K562 (cell line): Measurements from ENCODE around the gene PRKCE. TPM values are rescaled to one million over a fixed set of nuclear protein-coding genes. Genes with fewer than 3 reads are reported as not detected.

Experiments
- ATAC-seq: fragments of 200-7000 bp; cut with Tn5 transposase; 3 replicates; pipeline ENCODE4 v1.9.1; 2020; ENCODE audit warnings: moderate library complexity
- BruUV-seq: library from RNA; stranded (reverse); fragments of 400-500 nt; replicated peaks from 2 replicates; lab custom pipeline; 2021; lab: Mats Ljungman, UMichigan
- CTCF ChIA-PET: fragments of 300-600 bp; formaldehyde crosslinking; extraction: SDS; loops from one replicate; lab custom pipeline; 2021; ENCODE audit warnings: low intra/inter-chr PET ratio; lab: Yijun Ruan, JAX
- POLR2A ChIA-PET: fragments of 300-600, 350-650 bp; sonication (Branson Sonifier 250); formaldehyde crosslinking; extraction: SDS; loops from one replicate; lab custom pipeline; 2021; ENCODE audit warnings: antibody characterized with exemption, inconsistent platforms; lab: Yijun Ruan, JAX
- DNase-seq, 4 experiments: peaks; one replicate each; pipeline versions ENCODE4 v3.0.0 to v3.0.0-alpha.2; 2011 to 2018; ENCODE audit warnings: low spot score in 3 of 4, mixed read lengths in 3 of 4; ENCODE audit errors: extremely low read depth in 1 of 4
- FAIRE-seq: peaks from 2 replicates; lab custom pipeline; 2011; peaks lifted over from hg19 to GRCh38; lab: Jason Lieb, UNC
- H2AFZ ChIP-seq: 2 replicates; pipeline ENCODE4 v1.6.0; 2011; ENCODE audit warnings: low read depth, low read length, control low read depth, inconsistent platforms
- H3K27ac ChIP-seq: fragments of 200-600 bp; 3 replicates; pipeline ENCODE4 v1.8.0; 2011; ENCODE audit warnings: low read depth, mild to moderate bottlenecking, control low read depth, inconsistent platforms, low read length, moderate library complexity, mixed read lengths; ENCODE audit errors: extremely low read depth
- H3K27me3 ChIP-seq, 2 experiments: fragments of 300-600 bp in 1 of 2; 2 replicates in 1 of 2; 3 replicates in 1 of 2; pipeline versions ENCODE4 v1.6.0 to v1.8.0; 2011; ENCODE audit warnings: inconsistent platforms in 2 of 2, low read length in 2 of 2, mild to moderate bottlenecking in 1 of 2, mixed read lengths in 1 of 2, moderate library complexity in 1 of 2; ENCODE audit not compliant: control insufficient read depth in 2 of 2, insufficient read depth in 2 of 2
- H3K36me3 ChIP-seq: fragments of 300-600 bp; 3 replicates; pipeline ENCODE4 v1.8.0; 2011; ENCODE audit warnings: mild to moderate bottlenecking, low read length, inconsistent platforms; ENCODE audit not compliant: control insufficient read depth, insufficient read depth
- H3K4me1 ChIP-seq, 2 experiments: fragments of 200-600 bp in 1 of 2; replicated peaks in 1 of 2; 2 replicates in 1 of 2; 3 replicates in 1 of 2; pipeline versions ENCODE4 v1.5.1 to v1.8.0; 2011; ENCODE audit warnings: inconsistent platforms in 2 of 2, low read length in 2 of 2, mild to moderate bottlenecking in 1 of 2, mixed read lengths in 1 of 2, moderate library complexity in 1 of 2; ENCODE audit not compliant: control insufficient read depth in 2 of 2, insufficient read depth in 2 of 2
- H3K4me2 ChIP-seq: 2 replicates; pipeline ENCODE4 v1.6.1; 2011; ENCODE audit warnings: low read length, control low read depth, inconsistent platforms, mixed read lengths; ENCODE audit not compliant: insufficient read depth
- H3K4me3 ChIP-seq: fragments of 200-600 bp; sonication (generic), shearing (Covaris generic); 2 replicates; pipeline ENCODE4 v1.5.1; 2016; ENCODE audit warnings: control low read depth, inconsistent platforms
- H3K79me2 ChIP-seq: fragments of 200-600 bp; 3 replicates; pipeline ENCODE4 v1.8.0; 2011; ENCODE audit warnings: low read length, inconsistent platforms; ENCODE audit not compliant: control insufficient read depth, insufficient read depth
- H3K9ac ChIP-seq, 2 experiments: 2 replicates each; pipeline versions ENCODE4 v1.6.0 to v1.6.1; 2011; ENCODE audit warnings: low read depth in 2 of 2, low read length in 2 of 2, control low read depth in 1 of 2, inconsistent platforms in 1 of 2, mild to moderate bottlenecking in 1 of 2, mixed read lengths in 1 of 2; ENCODE audit not compliant: insufficient read depth in 1 of 2
- H3K9me1 ChIP-seq: one replicate; pipeline ENCODE4 v1.6.0; 2011; ENCODE audit warnings: inconsistent platforms, mild to moderate bottlenecking, low read length, moderate library complexity; ENCODE audit not compliant: control insufficient read depth, insufficient read depth
- H3K9me3 ChIP-seq: replicated peaks from 2 replicates; pipeline ENCODE4 v1.5.1; 2011; ENCODE audit warnings: low read depth, low read length, inconsistent platforms; ENCODE audit not compliant: control insufficient read depth, insufficient read depth
- H4K20me1 ChIP-seq: replicated peaks from 2 replicates; pipeline ENCODE4 v1.6.1; 2011; ENCODE audit warnings: low read length, inconsistent platforms, mixed read lengths; ENCODE audit not compliant: control insufficient read depth, insufficient read depth
- ARID2 ChIP-seq: fragments of 450-650 bp; IDR thresholded peaks from 2 replicates; pipeline ENCODE4 v1.6.1; 2017; ENCODE audit warnings: antibody characterized with exemption, mild to moderate bottlenecking
- ATF6 ChIP-seq: sonication (generic); formaldehyde crosslinking; IDR thresholded peaks from 2 replicates; pipeline ENCODE4 v1.4.0; 2020; ENCODE audit warnings: mild to moderate bottlenecking, missing genetic modification reagents
- CBX3 ChIP-seq, 2 experiments: IDR thresholded peaks; 1 replicate in 1 of 2; 2 replicates in 1 of 2; pipeline ENCODE4 v1.6.1; 2012; ENCODE audit warnings: inconsistent platforms in 2 of 2, low read length in 2 of 2, borderline replicate concordance in 1 of 2, control low read depth in 1 of 2
- CBX8 ChIP-seq: fragments of 200-600 bp; sonication (generic); IDR thresholded peaks from 2 replicates; pipeline ENCODE4 v1.6.1; 2012; ENCODE audit warnings: borderline replicate concordance, mixed run types, low read depth, mild to moderate bottlenecking, moderate library complexity, mixed read lengths, low read length, control low read depth, inconsistent platforms; ENCODE audit not compliant: poor library complexity, severe bottlenecking; ENCODE audit errors: extremely low read depth
- ETV1 ChIP-seq: fragments of 450-650 bp; conservative IDR thresholded peaks from 2 replicates; pipeline ENCODE4 v1.6.1; 2016; ENCODE audit warnings: missing genetic modification characterization, control low read depth, low read depth, missing compliant biosample characterization
- HEY1 ChIP-seq: fragments of 250-450 bp; sonication (Bioruptor Pico); IDR thresholded peaks from 2 replicates; pipeline ENCODE4 v1.5.0; 2020; ENCODE audit warnings: mild to moderate bottlenecking, moderate library complexity, borderline replicate concordance
- KLF16 ChIP-seq: IDR thresholded peaks from 2 replicates; pipeline ENCODE4 v1.6.1; 2016; ENCODE audit warnings: antibody characterized with exemption
- ZNF445 ChIP-seq: fragments of 250-450 bp; sonication (Bioruptor Pico); IDR thresholded peaks from 2 replicates; pipeline ENCODE4 v1.4.0; 2020; ENCODE audit warnings: low read depth, mild to moderate bottlenecking, moderate library complexity
- WGBS: fragments of 100-300 bp; shearing (Covaris generic); methylation state at CpG from one replicate; pipeline ENCODE4 v1.1.6; 2016; ENCODE audit warnings: low coverage, mixed read lengths; ENCODE audit not compliant: insufficient coverage; ENCODE audit errors: missing lambda C conversion rate; 5-methylcytosine and 5-hydroxymethylcytosine counted together
- in situ Hi-C: fragments of 300-500 bp; cut with MboI; formaldehyde crosslinking; loops from 4 replicates; pipeline ENCODE4 v1.15.0; 2018; ENCODE audit warnings: inconsistent platforms, mixed read lengths
- intact Hi-C: fragments of 100-400 bp; cut with micrococcal nuclease; formaldehyde crosslinking; loops from 2 replicates; pipeline ENCODE4 v1.14.2; 2022
- polyA plus RNA-seq, 8 experiments: library from polyadenylated mRNA; depleted of rRNA in 4 of 8; stranded (reverse) in 5 of 8; unstranded in 3 of 8; fragments of >200 nt; fragmentation: Nextera tagmentation in 2 of 8; fragmentation: Illumina TruSeq in 1 of 8; extraction: Ambion mirVana in 2 of 8; extraction: Trizol in 1 of 8; gene quantifications; 2 replicates each; pipeline versions ENCODE4 v1.2.1 to v1.2.3, GENCODE V29; 2011 to 2014; ENCODE audit warnings: inconsistent platforms in 1 of 8, missing spikeins in 1 of 8
- total RNA-seq, 7 experiments: library from RNA; depleted of rRNA in 6 of 7; stranded (reverse); fragments of >200 nt in 6 of 7; fragmentation: Illumina TruSeq in 2 of 7; extraction: Trizol in 2 of 7; gene quantifications; 2 replicates each; pipeline versions ENCODE4 v1.2.1 to v1.2.3, GENCODE V29; 2011 to 2021; ENCODE audit warnings: low replicate concordance in 1 of 7
- TF ChIP-seq, protein P1 (sequence below): fragments of 200-400 bp; formaldehyde crosslinking; IDR thresholded peaks from 2 replicates; pipeline ENCODE4 v1.6.1; 2017; ENCODE audit warnings: mild to moderate bottlenecking, low read depth, low read length, moderate library complexity
- TF ChIP-seq, protein P2 (sequence below): fragments of 150-350 bp; IDR thresholded peaks from 2 replicates; pipeline ENCODE4 v1.6.1; 2014; ENCODE audit warnings: low read depth, mild to moderate bottlenecking, low read length, borderline replicate concordance

The PRKCE gene
- total and polyA plus RNA-seq, 9 of the 15 experiments (the other 6 are each of a cell fraction or from before 2014, with no cell fraction given): 0.06 to 1.0 (median 0.22) TPM; not detected in 1

DNA sequence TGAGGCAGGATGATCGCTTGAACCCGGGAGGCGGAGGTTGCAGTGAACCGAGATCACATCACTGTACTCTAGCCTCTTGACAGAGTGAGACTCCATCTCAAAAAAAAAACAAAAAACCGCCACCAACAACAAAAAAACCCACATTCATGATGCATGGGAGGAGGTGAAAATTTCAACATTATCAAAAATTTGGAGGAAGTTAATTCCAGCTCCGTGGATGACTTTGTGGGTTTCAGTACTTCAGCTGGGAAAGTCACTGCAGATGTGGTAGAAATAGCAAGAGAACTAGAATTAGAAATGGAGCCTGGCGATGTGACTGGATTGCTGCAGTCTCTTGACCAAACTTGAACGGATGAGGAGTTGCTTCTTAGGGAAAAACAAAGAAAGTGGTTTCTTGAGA lies 74.3 kb downstream of the PRKCE start (continued):
- TF ChIP-seq CBX3 (IDR thresholded peaks at IDR 0.05; ENCODE audit: borderline replicate concordance in 1 of 2, low read length in 2 of 2) (no peak), ARID2 (no peak), ETV1 (tag) (no peak), ZNF445 (CRISPR knock-in tag) (no peak)
- TF ChIP-seq, all 486 proteins: peak for 0

GRCh38 chr2:45726188-45726587 lies 74.7 kb downstream of the PRKCE start:
- in situ Hi-C loops (no loop called here), intact Hi-C loops (no loop called here)
- ChIA-PET POLR2A (interaction anchor here (1.6 kb wide), 1 partner anchor 9 kb away, joined by 3 read pairs; no protein-coding TSS in a partner anchor), CTCF (no interaction called here)
- Histone ChIP-seq H3K9me1 (no peaks in the 10 kb centered on the region), H3K9me3 (no peaks in the 10 kb centered on the region), H3K27me3 (peaks cover 10 to 20% of the 10 kb centered on the region in 2 experiments; a peak in 4 of 5 replicates), H2AFZ (no peak overlapping the region), H3K4me2 (no peak overlapping the region), H3K9ac (no peak overlapping the region), H4K20me1 (no peaks in the 10 kb centered on the region), H3K4me1 (no peaks in the 10 kb centered on the region), H3K36me3 (no peaks in the 10 kb centered on the region), H3K79me2 (no peaks in the 10 kb centered on the region), H3K27ac (no peak overlapping the region), H3K4me3 (no peak overlapping the region)
- ATAC-seq (no peak), DNase-seq (no peak), FAIRE-seq (no peak)
- WGBS: 0% methylated on average over 4 of the region's 4 CpGs
- no TSS peak for BruUV-seq
- TF ChIP-seq KLF16: no peak
- TF ChIP-seq, protein P1, sequence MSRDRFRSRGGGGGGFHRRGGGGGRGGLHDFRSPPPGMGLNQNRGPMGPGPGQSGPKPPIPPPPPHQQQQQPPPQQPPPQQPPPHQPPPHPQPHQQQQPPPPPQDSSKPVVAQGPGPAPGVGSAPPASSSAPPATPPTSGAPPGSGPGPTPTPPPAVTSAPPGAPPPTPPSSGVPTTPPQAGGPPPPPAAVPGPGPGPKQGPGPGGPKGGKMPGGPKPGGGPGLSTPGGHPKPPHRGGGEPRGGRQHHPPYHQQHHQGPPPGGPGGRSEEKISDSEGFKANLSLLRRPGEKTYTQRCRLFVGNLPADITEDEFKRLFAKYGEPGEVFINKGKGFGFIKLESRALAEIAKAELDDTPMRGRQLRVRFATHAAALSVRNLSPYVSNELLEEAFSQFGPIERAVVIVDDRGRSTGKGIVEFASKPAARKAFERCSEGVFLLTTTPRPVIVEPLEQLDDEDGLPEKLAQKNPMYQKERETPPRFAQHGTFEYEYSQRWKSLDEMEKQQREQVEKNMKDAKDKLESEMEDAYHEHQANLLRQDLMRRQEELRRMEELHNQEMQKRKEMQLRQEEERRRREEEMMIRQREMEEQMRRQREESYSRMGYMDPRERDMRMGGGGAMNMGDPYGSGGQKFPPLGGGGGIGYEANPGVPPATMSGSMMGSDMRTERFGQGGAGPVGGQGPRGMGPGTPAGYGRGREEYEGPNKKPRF: no peak
- no peak for TF ChIP-seq HEY1 (CRISPR knock-in tag)
- TF ChIP-seq ATF6 (CRISPR knock-in tag): no peak
- no peak for TF ChIP-seq CBX8
- TF ChIP-seq, protein P2, sequence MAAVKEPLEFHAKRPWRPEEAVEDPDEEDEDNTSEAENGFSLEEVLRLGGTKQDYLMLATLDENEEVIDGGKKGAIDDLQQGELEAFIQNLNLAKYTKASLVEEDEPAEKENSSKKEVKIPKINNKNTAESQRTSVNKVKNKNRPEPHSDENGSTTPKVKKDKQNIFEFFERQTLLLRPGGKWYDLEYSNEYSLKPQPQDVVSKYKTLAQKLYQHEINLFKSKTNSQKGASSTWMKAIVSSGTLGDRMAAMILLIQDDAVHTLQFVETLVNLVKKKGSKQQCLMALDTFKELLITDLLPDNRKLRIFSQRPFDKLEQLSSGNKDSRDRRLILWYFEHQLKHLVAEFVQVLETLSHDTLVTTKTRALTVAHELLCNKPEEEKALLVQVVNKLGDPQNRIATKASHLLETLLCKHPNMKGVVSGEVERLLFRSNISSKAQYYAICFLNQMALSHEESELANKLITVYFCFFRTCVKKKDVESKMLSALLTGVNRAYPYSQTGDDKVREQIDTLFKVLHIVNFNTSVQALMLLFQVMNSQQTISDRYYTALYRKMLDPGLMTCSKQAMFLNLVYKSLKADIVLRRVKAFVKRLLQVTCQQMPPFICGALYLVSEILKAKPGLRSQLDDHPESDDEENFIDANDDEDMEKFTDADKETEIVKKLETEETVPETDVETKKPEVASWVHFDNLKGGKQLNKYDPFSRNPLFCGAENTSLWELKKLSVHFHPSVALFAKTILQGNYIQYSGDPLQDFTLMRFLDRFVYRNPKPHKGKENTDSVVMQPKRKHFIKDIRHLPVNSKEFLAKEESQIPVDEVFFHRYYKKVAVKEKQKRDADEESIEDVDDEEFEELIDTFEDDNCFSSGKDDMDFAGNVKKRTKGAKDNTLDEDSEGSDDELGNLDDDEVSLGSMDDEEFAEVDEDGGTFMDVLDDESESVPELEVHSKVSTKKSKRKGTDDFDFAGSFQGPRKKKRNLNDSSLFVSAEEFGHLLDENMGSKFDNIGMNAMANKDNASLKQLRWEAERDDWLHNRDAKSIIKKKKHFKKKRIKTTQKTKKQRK: no peak
